Thyroid gland (tissue), 4 donors: Measurements from ENCODE around the gene METTL22. TPM values are rescaled to one million over a fixed set of nuclear protein-coding genes. Genes with fewer than 3 reads are reported as not detected.

Source experiments
- DNase-seq, 2 donors: peaks; one replicate each; pipeline ENCODE4 v3.0.0-alpha.2; 2019
- H3K27ac ChIP-seq, 3 donors: fragments of 200-600 bp; sonication (generic); 1 replicate in 2 of 3; 2 replicates in 1 of 3; pipeline ENCODE4 v1.5.1; 2016 to 2019; ENCODE audit warnings: mild to moderate bottlenecking in 1 of 3, moderate library complexity in 1 of 3
- H3K27me3 ChIP-seq: fragments of 200-600 bp; sonication (generic); one replicate; pipeline ENCODE4 v1.5.1; 2019
- H3K36me3 ChIP-seq, 2 donors: fragments of 200-600 bp; sonication (generic); one replicate each; pipeline ENCODE4 v1.5.1; 2016 to 2019
- H3K4me1 ChIP-seq, 2 donors: fragments of 200-600 bp; sonication (generic); one replicate each; pipeline ENCODE4 v1.5.1; 2017 to 2019
- H3K4me3 ChIP-seq, 3 donors: fragments of 200-600 bp; sonication (generic); replicated peaks in 1 of 3; 1 replicate in 2 of 3; 2 replicates in 1 of 3; pipeline ENCODE4 v1.5.1; 2016; ENCODE audit warnings: mild to moderate bottlenecking in 1 of 3
- H3K9me3 ChIP-seq: fragments of 200-600 bp; sonication (generic); one replicate; pipeline ENCODE4 v1.5.1; 2017
- POLR2A ChIP-seq, 2 donors: fragments of 450-650 bp; IDR thresholded peaks; one replicate each; pipeline ENCODE4 v1.6.1; 2017; ENCODE audit warnings: antibody characterized with exemption in 2 of 2, mild to moderate bottlenecking in 2 of 2, moderate library complexity in 1 of 2
- WGBS, 2 donors: methylation state at CpG; one replicate each; pipeline ENCODE4 v1.1.5; 2017; 5-methylcytosine and 5-hydroxymethylcytosine counted together
- intact Hi-C: fragments of 100-400 bp; cut with DNase I; formaldehyde crosslinking; loops from one replicate; pipeline ENCODE4 v1.15.1; 2023
- total RNA-seq, 4 donors: library from RNA; depleted of rRNA; stranded (reverse); fragments of >200 nt; gene quantifications; one replicate each; pipeline ENCODE4 v1.2.3, GENCODE V29; 2016
- TF ChIP-seq, protein P1 (sequence below), 6 experiments: fragments of 200-600 bp in 3 of 6; fragments of 450-650 bp in 3 of 6; sonication (generic) in 3 of 6; IDR thresholded peaks; one replicate each; pipeline ENCODE4 v1.5.1; 2016 to 2019; ENCODE audit warnings: antibody characterized with exemption in 6 of 6, mild to moderate bottlenecking in 2 of 6, inconsistent platforms in 1 of 6, moderate library complexity in 1 of 6

Gene METTL22
- total RNA-seq, 4 donors from 2014 or later: 16.5 to 43.2 (median 18.8) TPM

DNA sequence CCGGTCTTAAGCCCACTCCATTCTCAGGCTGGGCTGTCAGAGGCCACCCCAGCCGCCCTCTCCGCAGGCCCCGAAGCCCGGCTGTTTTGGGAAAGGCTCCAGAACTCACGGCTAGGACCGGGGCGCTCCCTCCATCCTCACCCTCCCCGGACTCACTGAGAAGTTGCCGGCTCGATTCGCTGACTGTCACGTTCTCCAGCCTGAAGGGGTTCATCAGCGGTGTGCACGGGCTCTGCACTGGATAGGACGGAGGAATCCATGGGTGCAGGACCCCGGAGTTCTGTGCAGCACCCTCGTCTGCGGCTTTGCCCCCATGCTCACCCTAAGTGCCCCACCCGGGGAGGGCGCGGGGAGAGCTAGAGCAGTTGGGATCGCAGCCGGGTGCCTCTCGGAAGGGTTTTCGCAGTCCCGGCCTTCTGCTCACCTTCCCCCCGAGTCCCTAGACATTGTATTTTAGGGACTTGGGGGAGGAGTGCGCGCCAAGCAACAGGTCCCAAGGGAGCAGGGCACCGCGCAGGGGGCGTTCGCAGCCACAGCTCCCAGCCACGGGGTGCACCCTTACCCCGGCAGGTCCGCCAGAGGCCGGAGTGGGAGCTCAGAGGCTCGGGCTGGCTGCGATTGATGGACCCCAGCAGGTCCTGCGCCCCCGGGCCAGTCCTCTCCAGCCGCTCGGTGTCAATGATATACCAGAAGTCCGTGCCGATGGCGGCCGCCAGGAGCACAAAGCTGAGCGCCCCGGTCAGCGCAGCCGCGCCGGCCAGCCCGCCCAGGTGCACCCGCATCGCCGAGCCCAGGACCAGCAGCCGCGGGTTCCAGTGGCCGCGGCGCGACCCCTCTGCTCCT, 32.2 kb upstream of the METTL22 start:
- no peak overlapping the region for H3K27ac ChIP-seq
- H3K36me3 ChIP-seq: no peaks in the 10 kb centered on the region
- no peak overlapping the region for H3K4me3 ChIP-seq
- peaks cover 12% of the 10 kb centered on the region for H3K27me3 ChIP-seq
- peaks cover 0 to 7% of the 10 kb centered on the region in 2 donors for H3K4me1 ChIP-seq
- intact Hi-C loops: no loop called here
- TF ChIP-seq, protein P1, sequence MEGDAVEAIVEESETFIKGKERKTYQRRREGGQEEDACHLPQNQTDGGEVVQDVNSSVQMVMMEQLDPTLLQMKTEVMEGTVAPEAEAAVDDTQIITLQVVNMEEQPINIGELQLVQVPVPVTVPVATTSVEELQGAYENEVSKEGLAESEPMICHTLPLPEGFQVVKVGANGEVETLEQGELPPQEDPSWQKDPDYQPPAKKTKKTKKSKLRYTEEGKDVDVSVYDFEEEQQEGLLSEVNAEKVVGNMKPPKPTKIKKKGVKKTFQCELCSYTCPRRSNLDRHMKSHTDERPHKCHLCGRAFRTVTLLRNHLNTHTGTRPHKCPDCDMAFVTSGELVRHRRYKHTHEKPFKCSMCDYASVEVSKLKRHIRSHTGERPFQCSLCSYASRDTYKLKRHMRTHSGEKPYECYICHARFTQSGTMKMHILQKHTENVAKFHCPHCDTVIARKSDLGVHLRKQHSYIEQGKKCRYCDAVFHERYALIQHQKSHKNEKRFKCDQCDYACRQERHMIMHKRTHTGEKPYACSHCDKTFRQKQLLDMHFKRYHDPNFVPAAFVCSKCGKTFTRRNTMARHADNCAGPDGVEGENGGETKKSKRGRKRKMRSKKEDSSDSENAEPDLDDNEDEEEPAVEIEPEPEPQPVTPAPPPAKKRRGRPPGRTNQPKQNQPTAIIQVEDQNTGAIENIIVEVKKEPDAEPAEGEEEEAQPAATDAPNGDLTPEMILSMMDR (IDR thresholded peaks at IDR 0.05): no peak
- no peak for TF ChIP-seq POLR2A (IDR thresholded peaks at IDR 0.05)
- no peaks in the 10 kb centered on the region for H3K9me3 ChIP-seq
- no peak for DNase-seq
- 0 to 3% methylated on average over 1 to 36 of the region's 64 CpGs for WGBS, 2 donors

DNA sequence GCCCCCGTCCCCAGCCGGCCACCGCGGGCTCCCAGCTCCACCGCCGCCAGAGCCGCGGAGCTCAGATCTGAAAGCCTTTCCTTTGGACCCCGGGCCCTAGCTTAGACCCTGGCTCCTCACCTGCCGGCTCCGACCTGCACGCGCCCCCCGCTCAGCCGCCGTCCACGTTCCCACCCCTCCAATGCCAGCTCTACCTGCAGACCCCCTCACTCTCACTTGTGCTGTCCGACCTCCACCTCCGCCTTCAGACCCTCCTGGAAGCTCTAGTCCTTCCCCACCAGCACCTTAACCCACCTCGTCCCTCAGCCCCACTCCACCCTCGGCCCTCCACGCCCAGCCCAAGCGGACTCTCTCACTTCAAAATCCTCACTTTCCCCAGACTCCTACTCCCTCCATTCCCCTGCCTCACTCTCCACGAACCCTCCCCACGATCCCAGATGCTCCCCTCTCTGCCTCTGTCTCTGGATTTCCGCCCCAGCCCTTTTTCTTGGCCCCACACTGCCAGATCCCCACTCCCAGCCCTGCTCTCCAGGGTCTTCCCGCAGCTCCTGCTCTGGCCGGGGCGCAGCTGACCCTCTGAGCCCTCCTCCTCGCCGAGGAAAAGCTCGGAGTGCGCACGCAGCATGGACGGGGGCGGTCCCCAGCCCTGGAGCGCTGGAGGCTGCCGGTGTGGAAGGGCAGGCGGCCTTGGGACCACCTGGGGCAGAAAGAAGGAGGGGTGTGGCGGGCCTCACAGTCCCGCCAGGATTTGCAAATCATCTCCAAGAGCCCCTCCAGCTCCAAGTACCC, 31.4 kb upstream of the METTL22 start, which contains the start of gene TMEM114:
TMEM114 (minus strand) TSS at position 612 of the 789 bp plus-strand sequence. CDS start 673 bp downstream, outside the sequence.
- TF ChIP-seq POLR2A (IDR thresholded peaks at IDR 0.05): no peak
- TF ChIP-seq, protein P1 (IDR thresholded peaks at IDR 0.05): no peak
- Histone ChIP-seq H3K9me3 (no peaks in the 10 kb centered on the region), H3K36me3 (no peaks in the 10 kb centered on the region), H3K4me1 (peaks cover 0 to 7% of the 10 kb centered on the region in 2 donors), H3K4me3 (no peak within 1 kb of the TSS), H3K27ac (no peak within 1 kb of the TSS), H3K27me3 (peaks cover 12% of the 10 kb centered on the region)
- intact Hi-C loops: no loop called here
- DNase-seq: no peak
- WGBS, 2 donors: 3 to 5% methylated on average over 33 to 40 of the region's 41 CpGs

DNA sequence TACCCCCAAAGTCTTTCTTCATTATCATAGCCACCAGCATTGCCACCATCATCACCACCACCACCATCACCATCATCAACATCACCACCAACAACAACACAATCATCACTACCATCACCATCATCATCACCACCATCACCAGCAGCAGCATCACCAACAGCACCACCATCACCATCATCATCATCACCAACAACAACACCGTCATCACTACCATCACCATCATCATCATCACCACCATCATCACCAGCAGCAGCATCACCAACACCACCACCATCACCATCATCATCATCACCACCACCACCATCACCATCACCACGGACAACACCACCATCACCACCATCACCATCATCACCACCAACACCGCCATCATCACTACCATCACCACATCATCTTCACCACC, 30.7 kb upstream of the METTL22 start:
- Histone ChIP-seq H3K36me3 (no peaks in the 10 kb centered on the region), H3K4me1 (peaks cover 0 to 7% of the 10 kb centered on the region in 2 donors), H3K9me3 (no peaks in the 10 kb centered on the region), H3K4me3 (no peak overlapping the region), H3K27me3 (peaks cover 12% of the 10 kb centered on the region), H3K27ac (no peak overlapping the region)
- intact Hi-C loops: no loop called here
- TF ChIP-seq POLR2A (IDR thresholded peaks at IDR 0.05): no peak
- TF ChIP-seq, protein P1 (IDR thresholded peaks at IDR 0.05): no peak
- WGBS, 2 donors: 95 to 96% methylated on average over 3 of the region's 3 CpGs
- DNase-seq: no peak

DNA sequence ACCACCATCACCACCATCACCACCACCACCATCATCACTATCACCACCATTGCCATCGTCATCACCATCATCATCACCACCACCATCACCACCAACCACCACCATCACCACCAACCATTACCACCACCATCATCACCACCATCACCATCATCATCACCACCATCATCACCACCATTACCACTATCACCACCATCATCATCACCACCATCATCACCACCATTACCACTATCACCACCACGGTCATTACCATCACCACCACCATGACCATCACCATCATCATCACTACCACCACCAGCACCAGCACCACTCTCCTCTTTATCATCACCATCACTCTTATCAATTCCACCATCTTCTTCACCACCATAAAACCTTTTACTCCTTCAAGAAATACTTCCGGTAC, 30.0 kb upstream of the METTL22 start:
- TF ChIP-seq, protein P1 (IDR thresholded peaks at IDR 0.05): no peak
- no peak for TF ChIP-seq POLR2A (IDR thresholded peaks at IDR 0.05)
- intact Hi-C loops: no loop called here
- Histone ChIP-seq H3K4me1 (peaks cover 0 to 7% of the 10 kb centered on the region in 2 donors), H3K36me3 (no peaks in the 10 kb centered on the region), H3K4me3 (no peak overlapping the region), H3K9me3 (no peaks in the 10 kb centered on the region), H3K27ac (no peak overlapping the region), H3K27me3 (peaks cover 12% of the 10 kb centered on the region)
- DNase-seq: no peak
- 95 to 96% methylated on average over 3 of the region's 3 CpGs for WGBS, 2 donors
